ENCODE measurements around the gene HFM1.
A peak's percentile ranks its signal among the peaks of the same experiment; 100 is the strongest.

The HFM1 gene

GRCh38 chr1:91244737-91245136, 159.9 kb downstream of the HFM1 start:
- DNase-seq: no peak

- no peak for DNase-seq
These were observed 161.5 kb downstream of the HFM1 start for GRCh38 chr1:91243171-91243570.

GRCh38 chr1:91234181-91234580, 170.5 kb downstream of the HFM1 start:
- no peak for DNase-seq

- DNase-seq: peak; percentile 45
These were observed 177.9 kb downstream of the HFM1 start for GRCh38 chr1:91226741-91227140.

GRCh38 chr1:91224878-91225277, 179.8 kb downstream of the HFM1 start:
- DNase-seq: no peak

GRCh38 chr1:91221017-91221416, 183.6 kb downstream of the HFM1 start:
- peak; percentile 29 for DNase-seq

- DNase-seq: no peak
These were observed 186.7 kb downstream of the HFM1 start for GRCh38 chr1:91217911-91218310.

Data from DMS53 (cell line).